HEK293 (cell line): ENCODE measurements around the gene SLC2A14.
"Not testable (repeated sequence)": the region's sequence is repeated elsewhere in the genome, so short reads cannot be mapped to it uniquely, and the experiment has no call there.

Experiments
- CTCF ChIA-PET: fragments of 350-600 bp; formaldehyde crosslinking; extraction: SDS; loops from one replicate; lab custom pipeline; 2021; ENCODE audit warnings: antibody characterized with exemption; lab: Yijun Ruan, JAX
- POLR2A ChIA-PET: fragments of 300-600 bp; formaldehyde crosslinking; extraction: SDS; loops from one replicate; lab custom pipeline; 2020; ENCODE audit warnings: antibody characterized with exemption, inconsistent platforms; lab: Yijun Ruan, JAX
- H3K27ac ChIP-seq: fragments of 200-500 bp; sonication (Bioruptor generic); 2 replicates; pipeline ENCODE4 v1.5.1; 2014; ENCODE audit warnings: low read depth, low read length, control low read depth, inconsistent platforms; ENCODE audit errors: extremely low read depth
- H3K36me3 ChIP-seq, 2 experiments: fragments of 200-500 bp in 1 of 2; sonication (Bioruptor generic) in 1 of 2; 1 replicate in 1 of 2; 2 replicates in 1 of 2; pipeline ENCODE4 v1.5.1; 2014 to 2017; ENCODE audit warnings: inconsistent platforms in 2 of 2, low read length in 2 of 2; ENCODE audit not compliant: control insufficient read depth in 2 of 2, insufficient read depth in 1 of 2
- H3K4me1 ChIP-seq: fragments of 200-500 bp; sonication (Bioruptor generic); 2 replicates; pipeline ENCODE4 v1.5.1; 2014; ENCODE audit warnings: mild to moderate bottlenecking, low read length, inconsistent platforms; ENCODE audit not compliant: control insufficient read depth, insufficient read depth
- H3K4me3 ChIP-seq: 2 replicates; pipeline ENCODE4 v1.5.1; 2011; ENCODE audit warnings: low read depth, mild to moderate bottlenecking, control low read depth, low read length, moderate library complexity
- H3K9me3 ChIP-seq: fragments of 200-500 bp; sonication (Bioruptor generic); 2 replicates; pipeline ENCODE4 v1.5.1; 2014; ENCODE audit warnings: low read depth, low read length, inconsistent platforms; ENCODE audit not compliant: control insufficient read depth, insufficient read depth
- HOXD13 ChIP-seq: sonication (generic); formaldehyde crosslinking; IDR thresholded peaks from 2 replicates; pipeline ENCODE4 v1.8.0; 2022; ENCODE audit warnings: missing genetic modification reagents, borderline replicate concordance
- KLF9 ChIP-seq: fragments of 450-650 bp; formaldehyde crosslinking; IDR thresholded peaks from 2 replicates; pipeline ENCODE4 v1.5.1; 2016; ENCODE audit warnings: missing biosample characterization, missing genetic modification characterization, low read depth
- PRDM1 ChIP-seq: fragments of 450-650 bp; formaldehyde crosslinking; IDR thresholded peaks from 2 replicates; pipeline ENCODE4; 2016; ENCODE audit warnings: missing biosample characterization, missing genetic modification characterization
- RBAK ChIP-seq: fragments of 450-650 bp; formaldehyde crosslinking; IDR thresholded peaks from 2 replicates; pipeline ENCODE4 v1.5.1; 2016; ENCODE audit warnings: missing biosample characterization, missing genetic modification characterization
- SALL2 ChIP-seq: fragments of 450-650 bp; formaldehyde crosslinking; IDR thresholded peaks from 2 replicates; pipeline ENCODE4 v1.5.0; 2017; ENCODE audit warnings: missing biosample characterization, mild to moderate bottlenecking, missing genetic modification characterization, borderline replicate concordance
- SCRT2 ChIP-seq: fragments of 450-650 bp; formaldehyde crosslinking; IDR thresholded peaks from 2 replicates; pipeline ENCODE4 v1.5.1; 2016; ENCODE audit warnings: missing biosample characterization, missing genetic modification characterization
- TCF7L2 ChIP-seq: IDR thresholded peaks from 2 replicates; pipeline ENCODE4 v1.6.1; 2011; ENCODE audit warnings: low read depth, mild to moderate bottlenecking, inconsistent platforms, low read length, moderate library complexity, borderline replicate concordance
- ZNF114 ChIP-seq: fragments of 450-650 bp; formaldehyde crosslinking; IDR thresholded peaks from 2 replicates; pipeline ENCODE4 v1.5.0; 2017; ENCODE audit warnings: missing biosample characterization, missing genetic modification characterization
- ZNF2 ChIP-seq: fragments of 450-650 bp; formaldehyde crosslinking; IDR thresholded peaks from 2 replicates; pipeline ENCODE4 v1.5.1; 2016; ENCODE audit warnings: missing biosample characterization, missing genetic modification characterization
- ZNF214 ChIP-seq: fragments of 450-650 bp; formaldehyde crosslinking; IDR thresholded peaks from 2 replicates; pipeline ENCODE4 v1.5.1; 2017; ENCODE audit warnings: missing biosample characterization, mild to moderate bottlenecking, missing genetic modification characterization, borderline replicate concordance
- ZNF24 ChIP-seq: fragments of 450-650 bp; formaldehyde crosslinking; IDR thresholded peaks from 2 replicates; pipeline ENCODE4 v1.5.1; 2016; ENCODE audit warnings: missing biosample characterization, missing genetic modification characterization
- ZNF335 ChIP-seq: fragments of 450-650 bp; formaldehyde crosslinking; conservative IDR thresholded peaks from 2 replicates; pipeline ENCODE4 v1.5.1; 2016; ENCODE audit warnings: missing biosample characterization, missing genetic modification characterization
- ZNF341 ChIP-seq: fragments of 450-650 bp; formaldehyde crosslinking; IDR thresholded peaks from 2 replicates; pipeline ENCODE4; 2016; ENCODE audit warnings: low read depth, missing biosample characterization, missing genetic modification characterization
- ZNF366 ChIP-seq: fragments of 450-650 bp; formaldehyde crosslinking; conservative IDR thresholded peaks from 2 replicates; pipeline ENCODE4 v1.5.1; 2016; ENCODE audit warnings: missing biosample characterization, missing genetic modification characterization
- ZNF501 ChIP-seq: fragments of 450-650 bp; formaldehyde crosslinking; IDR thresholded peaks from 2 replicates; pipeline ENCODE4 v1.5.1; 2016; ENCODE audit warnings: missing biosample characterization, missing genetic modification characterization
- ZNF626 ChIP-seq: fragments of 450-650 bp; sonication (Bioruptor Pico); formaldehyde crosslinking; IDR thresholded peaks from 2 replicates; pipeline ENCODE4 v1.5.1; 2018; ENCODE audit warnings: missing biosample characterization, missing genetic modification characterization, inconsistent platforms
- ZNF830 ChIP-seq: fragments of 450-650 bp; IDR thresholded peaks from 2 replicates; pipeline ENCODE4 v1.5.0; 2018; ENCODE audit warnings: missing biosample characterization, missing genetic modification characterization, low read depth, mild to moderate bottlenecking, moderate library complexity
- TF ChIP-seq, protein P1 (sequence below): fragments of 450-650 bp; formaldehyde crosslinking; IDR thresholded peaks from 2 replicates; pipeline ENCODE4 v1.5.1; 2016; ENCODE audit warnings: missing biosample characterization, missing genetic modification characterization, borderline replicate concordance
- TF ChIP-seq, protein P2 (sequence below): fragments of 450-650 bp; formaldehyde crosslinking; IDR thresholded peaks from 2 replicates; pipeline ENCODE4 v1.5.1; 2016; ENCODE audit warnings: missing biosample characterization, missing genetic modification characterization
- TF ChIP-seq, protein P3 (sequence below): fragments of 450-650 bp; formaldehyde crosslinking; IDR thresholded peaks from 2 replicates; pipeline ENCODE4 v1.5.1; 2016; ENCODE audit warnings: missing biosample characterization, missing genetic modification characterization
- TF ChIP-seq, protein P4 (sequence below): fragments of 450-650 bp; formaldehyde crosslinking; IDR thresholded peaks from 2 replicates; pipeline ENCODE4 v1.5.1; 2016; ENCODE audit warnings: missing biosample characterization, missing genetic modification characterization
- TF ChIP-seq, protein P5 (sequence below): fragments of 450-650 bp; formaldehyde crosslinking; IDR thresholded peaks from 2 replicates; pipeline ENCODE4 v1.5.1; 2016; ENCODE audit warnings: missing biosample characterization, missing genetic modification characterization

Gene SLC2A14

DNA sequence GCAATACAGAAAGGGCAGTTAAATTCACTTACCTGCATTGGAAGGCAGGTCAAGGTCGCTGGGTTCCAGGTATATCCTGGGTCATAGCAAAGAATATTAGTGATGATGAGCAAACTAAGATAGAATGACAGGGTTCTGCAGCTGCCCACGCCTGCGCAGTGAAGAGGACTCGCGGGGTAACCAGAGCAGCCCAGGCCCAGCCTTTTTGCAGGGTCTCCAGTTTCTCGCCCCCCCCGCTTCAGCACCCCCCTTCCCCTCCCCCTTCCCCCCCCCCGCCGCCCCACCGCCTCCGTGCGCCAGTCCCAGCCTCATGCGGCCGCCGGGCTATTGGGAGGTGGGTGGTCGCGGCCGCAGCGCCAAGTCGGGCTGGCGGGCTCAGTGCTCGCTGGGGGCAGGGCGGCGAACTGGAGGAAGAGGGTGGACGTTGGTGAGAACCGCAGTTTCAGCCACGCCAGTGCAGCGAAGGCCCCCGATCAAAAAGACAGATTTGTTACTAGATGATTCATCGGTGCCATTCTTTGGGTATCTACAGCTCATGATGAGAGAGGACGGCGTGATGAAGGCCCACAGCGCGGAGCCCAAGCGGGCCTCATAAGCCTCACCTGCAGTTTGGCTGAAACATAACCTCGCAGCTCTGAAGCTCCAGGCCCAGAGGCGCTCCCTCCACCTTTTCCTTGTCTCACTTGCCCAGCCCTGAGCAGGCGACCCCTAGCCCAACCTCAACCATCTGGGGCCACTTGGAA, 43.1 kb upstream of the SLC2A14 start:
- H3K4me3 ChIP-seq, result no peak overlapping the region
- CTCF ChIA-PET, result interaction anchor here (0.7 kb wide), 1 partner anchor 773 kb away, joined by 3 read pairs; no protein-coding TSS in a partner anchor
- peaks cover 0 to 21% of the 10 kb centered on the region in 2 experiments; a peak in 2 of 3 replicates for H3K36me3 ChIP-seq
- no peaks in the 10 kb centered on the region for H3K9me3 ChIP-seq
- H3K4me1 ChIP-seq, result no peaks in the 10 kb centered on the region
- POLR2A ChIA-PET, result no interaction called here
- no peak overlapping the region for H3K27ac ChIP-seq
- TF ChIP-seq, protein P1, sequence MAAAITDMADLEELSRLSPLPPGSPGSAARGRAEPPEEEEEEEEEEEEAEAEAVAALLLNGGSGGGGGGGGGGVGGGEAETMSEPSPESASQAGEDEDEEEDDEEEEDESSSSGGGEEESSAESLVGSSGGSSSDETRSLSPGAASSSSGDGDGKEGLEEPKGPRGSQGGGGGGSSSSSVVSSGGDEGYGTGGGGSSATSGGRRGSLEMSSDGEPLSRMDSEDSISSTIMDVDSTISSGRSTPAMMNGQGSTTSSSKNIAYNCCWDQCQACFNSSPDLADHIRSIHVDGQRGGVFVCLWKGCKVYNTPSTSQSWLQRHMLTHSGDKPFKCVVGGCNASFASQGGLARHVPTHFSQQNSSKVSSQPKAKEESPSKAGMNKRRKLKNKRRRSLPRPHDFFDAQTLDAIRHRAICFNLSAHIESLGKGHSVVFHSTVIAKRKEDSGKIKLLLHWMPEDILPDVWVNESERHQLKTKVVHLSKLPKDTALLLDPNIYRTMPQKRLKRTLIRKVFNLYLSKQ (tag by site-specific recombination), result no peak
- TF ChIP-seq TCF7L2 (no peak), RBAK (tag by site-specific recombination) (no peak), ZNF341 (no peak), PRDM1 (no peak), KLF9 (tag by site-specific recombination) (no peak)

DNA sequence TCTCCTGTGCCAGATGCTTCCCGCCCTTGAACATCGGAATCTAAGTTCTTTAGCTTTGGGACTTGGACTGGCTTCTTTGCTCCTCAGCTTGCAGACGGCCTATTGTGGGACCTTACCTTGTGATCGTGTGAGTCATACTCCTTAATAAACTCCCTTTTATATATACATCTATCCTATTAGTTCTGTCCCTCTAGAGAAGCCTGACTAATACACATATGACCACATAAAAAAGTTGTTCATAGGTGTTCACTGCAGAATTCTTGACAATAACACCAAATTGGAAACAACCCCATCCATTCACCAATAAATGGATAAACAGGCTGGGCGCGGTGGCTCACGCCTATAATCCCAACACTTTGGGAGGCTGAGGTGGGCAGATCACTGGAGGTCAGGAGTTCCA, 37.4 kb upstream of the SLC2A14 start:
- POLR2A ChIA-PET, H3K36me3 ChIP-seq, H3K9me3 ChIP-seq, H3K4me3 ChIP-seq, H3K27ac ChIP-seq: not testable (repeated sequence)
- CTCF ChIA-PET, result interaction anchor here (1.2 to 1.6 kb wide), 2 partner anchors 13 to 23 kb away, joined by 3 to 4 read pairs; no protein-coding TSS in a partner anchor
- peaks cover 10% of the 10 kb centered on the region for H3K4me1 ChIP-seq

DNA sequence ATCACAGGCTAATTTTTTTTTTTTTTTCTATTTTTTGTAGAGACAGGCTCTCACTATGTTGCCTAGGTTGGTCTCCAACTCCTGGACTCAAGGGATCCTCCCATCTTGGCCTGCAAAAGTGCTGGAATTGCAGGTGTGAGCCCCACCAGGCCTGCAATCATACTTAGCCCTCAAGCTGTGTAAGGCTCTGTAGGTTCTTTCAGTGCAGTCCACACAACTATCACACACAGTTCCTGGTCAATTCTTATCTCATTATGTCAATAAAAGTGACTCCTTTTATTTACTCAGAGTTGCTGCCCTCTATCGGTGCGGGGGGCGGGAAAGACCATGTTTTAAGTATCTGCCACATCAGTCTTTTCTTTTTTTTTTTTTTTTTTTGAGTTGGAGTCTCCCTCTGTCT, 34.3 kb upstream of the SLC2A14 start:
- POLR2A ChIA-PET, result interaction anchor here (1.8 kb wide), 1 partner anchor 27 kb away, joined by 12 read pairs; no protein-coding TSS in a partner anchor
- CTCF ChIA-PET, result interaction anchor here (0.6 to 2.0 kb wide), 11 partner anchors 13 to 629 kb away, joined by 3 to 8 read pairs (median 3); no protein-coding TSS in a partner anchor
- H3K27ac ChIP-seq, result no peak overlapping the region
- TF ChIP-seq ZNF830 (tag by site-specific recombination), result no peak
- TF ChIP-seq ZNF114 (tag by site-specific recombination), result no peak
- TF ChIP-seq ZNF24 (tag by site-specific recombination), result peak; percentile 79
- TF ChIP-seq, protein P2, sequence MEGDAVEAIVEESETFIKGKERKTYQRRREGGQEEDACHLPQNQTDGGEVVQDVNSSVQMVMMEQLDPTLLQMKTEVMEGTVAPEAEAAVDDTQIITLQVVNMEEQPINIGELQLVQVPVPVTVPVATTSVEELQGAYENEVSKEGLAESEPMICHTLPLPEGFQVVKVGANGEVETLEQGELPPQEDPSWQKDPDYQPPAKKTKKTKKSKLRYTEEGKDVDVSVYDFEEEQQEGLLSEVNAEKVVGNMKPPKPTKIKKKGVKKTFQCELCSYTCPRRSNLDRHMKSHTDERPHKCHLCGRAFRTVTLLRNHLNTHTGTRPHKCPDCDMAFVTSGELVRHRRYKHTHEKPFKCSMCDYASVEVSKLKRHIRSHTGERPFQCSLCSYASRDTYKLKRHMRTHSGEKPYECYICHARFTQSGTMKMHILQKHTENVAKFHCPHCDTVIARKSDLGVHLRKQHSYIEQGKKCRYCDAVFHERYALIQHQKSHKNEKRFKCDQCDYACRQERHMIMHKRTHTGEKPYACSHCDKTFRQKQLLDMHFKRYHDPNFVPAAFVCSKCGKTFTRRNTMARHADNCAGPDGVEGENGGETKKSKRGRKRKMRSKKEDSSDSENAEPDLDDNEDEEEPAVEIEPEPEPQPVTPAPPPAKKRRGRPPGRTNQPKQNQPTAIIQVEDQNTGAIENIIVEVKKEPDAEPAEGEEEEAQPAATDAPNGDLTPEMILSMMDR, result peak; percentile 73; the same call in 1 of the 2 replicates
- TF ChIP-seq HOXD13, result no peak
- TF ChIP-seq ZNF335 (tag by site-specific recombination), result 0 out of 2 replicates have a peak, but pooled peaks have one; percentile 6
- TF ChIP-seq, protein P3, sequence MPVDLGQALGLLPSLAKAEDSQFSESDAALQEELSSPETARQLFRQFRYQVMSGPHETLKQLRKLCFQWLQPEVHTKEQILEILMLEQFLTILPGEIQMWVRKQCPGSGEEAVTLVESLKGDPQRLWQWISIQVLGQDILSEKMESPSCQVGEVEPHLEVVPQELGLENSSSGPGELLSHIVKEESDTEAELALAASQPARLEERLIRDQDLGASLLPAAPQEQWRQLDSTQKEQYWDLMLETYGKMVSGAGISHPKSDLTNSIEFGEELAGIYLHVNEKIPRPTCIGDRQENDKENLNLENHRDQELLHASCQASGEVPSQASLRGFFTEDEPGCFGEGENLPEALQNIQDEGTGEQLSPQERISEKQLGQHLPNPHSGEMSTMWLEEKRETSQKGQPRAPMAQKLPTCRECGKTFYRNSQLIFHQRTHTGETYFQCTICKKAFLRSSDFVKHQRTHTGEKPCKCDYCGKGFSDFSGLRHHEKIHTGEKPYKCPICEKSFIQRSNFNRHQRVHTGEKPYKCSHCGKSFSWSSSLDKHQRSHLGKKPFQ (tag by site-specific recombination), result peak; percentile 86
- peak; percentile 46; the same call in 1 of the 2 replicates for TF ChIP-seq ZNF2 (tag by site-specific recombination)
- no peak for TF ChIP-seq SALL2
- TF ChIP-seq ZNF366 (tag by site-specific recombination), result peak; percentile 40; the same call in 1 of the 2 replicates
- no peak for TF ChIP-seq ZNF626 (tag by site-specific recombination)
- TF ChIP-seq, protein P4, sequence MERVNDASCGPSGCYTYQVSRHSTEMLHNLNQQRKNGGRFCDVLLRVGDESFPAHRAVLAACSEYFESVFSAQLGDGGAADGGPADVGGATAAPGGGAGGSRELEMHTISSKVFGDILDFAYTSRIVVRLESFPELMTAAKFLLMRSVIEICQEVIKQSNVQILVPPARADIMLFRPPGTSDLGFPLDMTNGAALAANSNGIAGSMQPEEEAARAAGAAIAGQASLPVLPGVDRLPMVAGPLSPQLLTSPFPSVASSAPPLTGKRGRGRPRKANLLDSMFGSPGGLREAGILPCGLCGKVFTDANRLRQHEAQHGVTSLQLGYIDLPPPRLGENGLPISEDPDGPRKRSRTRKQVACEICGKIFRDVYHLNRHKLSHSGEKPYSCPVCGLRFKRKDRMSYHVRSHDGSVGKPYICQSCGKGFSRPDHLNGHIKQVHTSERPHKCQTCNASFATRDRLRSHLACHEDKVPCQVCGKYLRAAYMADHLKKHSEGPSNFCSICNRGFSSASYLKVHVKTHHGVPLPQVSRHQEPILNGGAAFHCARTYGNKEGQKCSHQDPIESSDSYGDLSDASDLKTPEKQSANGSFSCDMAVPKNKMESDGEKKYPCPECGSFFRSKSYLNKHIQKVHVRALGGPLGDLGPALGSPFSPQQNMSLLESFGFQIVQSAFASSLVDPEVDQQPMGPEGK (tag by site-specific recombination), result peak; percentile 78
- TF ChIP-seq, protein P5, sequence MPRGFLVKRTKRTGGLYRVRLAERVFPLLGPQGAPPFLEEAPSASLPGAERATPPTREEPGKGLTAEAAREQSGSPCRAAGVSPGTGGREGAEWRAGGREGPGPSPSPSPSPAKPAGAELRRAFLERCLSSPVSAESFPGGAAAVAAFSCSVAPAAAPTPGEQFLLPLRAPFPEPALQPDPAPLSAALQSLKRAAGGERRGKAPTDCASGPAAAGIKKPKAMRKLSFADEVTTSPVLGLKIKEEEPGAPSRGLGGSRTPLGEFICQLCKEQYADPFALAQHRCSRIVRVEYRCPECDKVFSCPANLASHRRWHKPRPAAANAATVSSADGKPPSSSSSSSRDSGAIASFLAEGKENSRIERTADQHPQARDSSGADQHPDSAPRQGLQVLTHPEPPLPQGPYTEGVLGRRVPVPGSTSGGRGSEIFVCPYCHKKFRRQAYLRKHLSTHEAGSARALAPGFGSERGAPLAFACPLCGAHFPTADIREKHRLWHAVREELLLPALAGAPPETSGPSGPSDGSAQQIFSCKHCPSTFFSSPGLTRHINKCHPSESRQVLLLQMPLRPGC (tag by site-specific recombination), result no peak
- TF ChIP-seq ZNF501 (tag by site-specific recombination), result no peak
- TF ChIP-seq ZNF214, result no peak
- no peak for TF ChIP-seq SCRT2

More for the DNA sequence above, 34.3 kb upstream of the SLC2A14 start:
- Histone ChIP-seq H3K36me3 (no peaks in the 10 kb centered on the region), H3K9me3 (no peaks in the 10 kb centered on the region), H3K4me3 (no peak overlapping the region), H3K4me1 (peaks cover 12% of the 10 kb centered on the region)
